GM18519 (cell line): ENCODE results near the gene EVA1C.
"Not testable (repeated sequence)": the region's sequence is repeated elsewhere in the genome, so short reads cannot be mapped to it uniquely, and the experiment has no call there.

Source experiments
- ATAC-seq: cut with Tn5 transposase; IDR thresholded peaks from one replicate; pipeline ENCODE4 v1.9.1; 2021; ENCODE audit warnings: mild to moderate bottlenecking, moderate library complexity; ENCODE audit not compliant: unreplicated experiment, low FRiP score

Gene EVA1C

GRCh38 chr21:32457360-32457840, 44.9 kb downstream of the EVA1C start:
- ATAC-seq = no peak

GRCh38 chr21:32457962-32458361, 45.5 kb downstream of the EVA1C start:
- ATAC-seq = no peak

GRCh38 chr21:32459972-32460371, 47.5 kb downstream of the EVA1C start:
- no peak for ATAC-seq

- no peak for ATAC-seq
Measured at GRCh38 chr21:32461503-32461902, 49.0 kb downstream of the EVA1C start.

DNA sequence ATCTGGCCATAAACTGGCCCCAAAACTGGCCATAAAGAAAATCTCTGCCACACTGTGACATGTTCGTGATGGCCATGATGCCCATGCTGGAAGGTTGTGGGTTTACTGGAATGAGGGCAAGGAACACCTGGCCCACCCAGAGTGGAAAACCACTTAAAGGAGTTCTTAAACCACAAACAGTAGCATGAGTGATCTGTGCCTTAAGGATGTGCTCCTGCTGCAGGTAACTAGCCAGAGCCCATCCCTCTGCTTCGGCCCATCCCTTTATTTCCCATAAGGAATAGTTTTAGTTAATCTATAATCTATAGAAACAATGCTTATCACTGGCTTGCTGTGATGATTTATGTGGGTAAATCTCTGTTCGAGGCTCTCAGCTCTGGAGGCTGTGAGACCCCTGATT, 50.1 kb downstream of the EVA1C start:
- not testable (repeated sequence) for ATAC-seq

DNA sequence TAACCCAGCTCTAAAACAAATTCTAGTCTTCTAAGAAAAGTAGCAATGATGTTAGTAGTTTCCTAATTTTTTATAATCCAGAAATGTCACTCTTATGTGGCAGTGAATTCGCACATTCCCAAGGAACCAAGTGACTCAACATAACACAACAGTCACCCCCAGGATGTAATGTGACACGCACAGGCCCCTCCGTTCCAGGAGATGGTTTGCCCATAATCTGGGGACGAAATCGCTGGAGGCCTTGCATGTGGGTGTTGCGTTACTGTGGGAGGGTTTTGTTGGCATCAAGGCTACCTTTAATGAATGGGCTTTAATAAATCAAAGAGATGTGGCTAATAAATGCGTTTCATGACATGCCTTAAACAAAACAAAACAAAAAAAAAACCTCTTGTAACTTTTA, 50.9 kb downstream of the EVA1C start:
- ATAC-seq = no peak

- no peak for ATAC-seq
Measured at GRCh38 chr21:32463889-32464300, 51.4 kb downstream of the EVA1C start.

GRCh38 chr21:32467291-32467690, 54.8 kb downstream of the EVA1C start:
- ATAC-seq = no peak

GRCh38 chr21:32468681-32469111, 56.2 kb downstream of the EVA1C start:
- no peak for ATAC-seq

DNA sequence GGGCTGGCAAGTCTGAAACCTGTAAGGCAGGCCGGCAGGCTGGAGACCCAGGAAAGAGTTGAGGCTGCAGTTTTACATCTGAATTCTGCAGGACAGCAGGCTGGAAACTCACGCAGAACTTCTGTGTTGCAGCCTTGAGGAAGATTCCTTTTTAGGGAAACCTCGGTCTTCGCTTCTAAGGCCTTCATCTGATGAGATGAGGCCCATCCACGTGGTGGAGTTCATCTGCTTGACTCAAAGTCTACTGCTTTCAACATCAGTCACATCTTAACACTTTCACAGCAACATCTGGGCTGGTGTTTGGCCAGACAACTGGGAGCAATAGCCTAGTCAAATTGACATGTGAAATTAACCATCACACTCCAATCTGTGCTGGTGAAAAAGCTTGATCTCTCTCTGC, 57.1 kb downstream of the EVA1C start:
- ATAC-seq = no peak

- ATAC-seq = no peak
Measured at GRCh38 chr21:32470206-32470605, 57.7 kb downstream of the EVA1C start.

GRCh38 chr21:32472890-32473765, 60.6 kb downstream of the EVA1C start:
- ATAC-seq = no peak

DNA sequence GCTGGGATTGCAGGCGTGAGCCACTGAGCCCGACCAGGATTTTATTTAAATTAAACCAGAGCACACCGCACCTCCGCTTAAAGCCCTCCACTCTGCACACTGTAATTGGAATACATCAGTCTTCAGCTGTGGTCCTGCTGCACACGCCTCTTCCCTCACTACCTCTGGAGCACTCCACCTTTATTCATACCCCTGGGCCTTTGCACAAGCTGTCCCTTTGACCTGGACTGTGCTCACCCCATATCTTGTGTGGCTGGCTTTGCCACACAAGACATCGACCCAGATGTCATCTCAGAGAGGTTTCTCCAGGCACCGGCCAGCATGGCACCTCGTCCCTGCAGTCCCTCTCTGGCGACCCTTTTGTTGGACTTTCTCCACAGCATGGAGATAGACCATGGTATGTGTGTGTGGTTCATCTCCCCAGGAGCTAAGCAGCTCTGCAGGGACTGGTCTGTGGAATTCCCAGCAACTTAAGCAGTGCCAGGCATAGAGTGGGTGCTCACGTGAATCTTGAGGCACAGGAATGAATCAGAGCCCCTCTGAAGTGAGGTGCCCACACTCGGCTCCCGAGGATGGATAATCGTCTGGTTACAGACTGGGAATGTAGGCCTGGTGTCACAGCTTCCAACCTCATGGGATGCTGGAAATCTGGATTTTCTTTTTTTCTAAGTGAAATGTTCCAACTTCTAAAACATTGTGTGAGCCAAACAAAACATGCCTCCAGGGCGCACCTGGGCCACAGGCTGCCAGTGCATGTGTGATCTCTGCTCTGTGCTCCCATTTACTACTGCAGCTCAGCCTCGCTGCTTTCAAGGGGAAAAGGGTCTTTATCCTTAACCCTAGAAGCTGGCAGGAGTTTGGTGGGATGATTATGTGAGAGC, 61.9 kb downstream of the EVA1C start:
- ATAC-seq = no peak

DNA sequence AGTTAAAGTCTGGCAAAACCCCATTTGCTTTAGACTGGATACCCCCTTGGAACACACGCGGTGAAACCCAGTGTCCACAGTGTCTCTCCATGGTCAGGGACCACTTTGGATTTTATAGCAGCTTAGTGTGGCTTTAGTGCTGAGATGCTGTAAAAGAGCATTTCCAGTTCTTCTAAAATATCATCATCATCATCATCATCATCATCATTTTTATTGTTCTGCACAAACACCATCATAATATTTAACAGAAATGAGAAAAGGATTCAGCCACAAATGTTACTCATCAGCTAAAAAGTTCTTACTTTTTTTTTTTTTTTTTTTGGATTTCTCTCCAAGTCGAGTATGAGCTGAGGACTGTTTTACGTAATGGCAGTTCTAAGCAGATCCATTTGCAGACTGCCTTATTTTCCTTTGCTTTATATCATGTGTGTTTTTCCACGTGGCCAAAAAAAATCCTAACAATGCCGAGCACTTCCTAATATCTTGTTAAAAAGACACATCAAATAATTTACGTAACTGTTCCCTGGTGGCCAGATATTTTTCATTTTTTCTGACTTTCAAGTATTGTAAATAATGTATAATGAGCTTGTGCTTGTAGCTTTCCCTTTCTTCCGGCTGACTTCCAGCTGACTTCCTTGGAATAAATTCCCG, 62.8 kb downstream of the EVA1C start:
- ATAC-seq = no peak

- ATAC-seq = no peak
Measured at GRCh38 chr21:32476661-32477423, 64.3 kb downstream of the EVA1C start.

GRCh38 chr21:32477424-32477745, 64.9 kb downstream of the EVA1C start:
- ATAC-seq = no peak

- ATAC-seq = no peak
Measured at GRCh38 chr21:32481875-32482408, 69.4 kb downstream of the EVA1C start.

- ATAC-seq = no peak
Measured at GRCh38 chr21:32482565-32483292, 70.2 kb downstream of the EVA1C start.

DNA sequence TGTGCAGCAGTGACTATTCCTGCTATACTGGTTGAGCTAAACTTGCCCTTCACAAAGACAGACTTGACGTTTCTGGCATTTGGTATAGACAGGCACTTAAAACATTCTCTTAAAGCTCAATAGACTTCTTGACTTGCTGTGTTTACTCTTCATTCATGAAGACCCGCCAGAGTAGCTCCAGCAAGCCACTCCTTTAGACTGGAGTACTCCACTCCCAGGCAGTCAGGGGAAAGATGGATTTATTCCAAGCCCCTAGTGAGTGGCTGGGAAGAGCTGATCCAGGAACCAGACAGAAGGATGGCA, 70.7 kb downstream of the EVA1C start:
- ATAC-seq = no peak
